Testis (tissue), 3 donors: Measurements from ENCODE around the gene RUNX1. TPM values are rescaled to one million over a fixed set of nuclear protein-coding genes. Genes with fewer than 3 reads are reported as not detected.

ENCODE experiments used
- DNase-seq: peaks from one replicate; pipeline ENCODE4 v3.0.0-alpha.2; 2019
- H3K27ac ChIP-seq, 2 donors: fragments of 200-600 bp; sonication (generic); one replicate each; pipeline ENCODE4 v1.5.1; 2019
- H3K27me3 ChIP-seq: fragments of 200-600 bp; sonication (generic); one replicate; pipeline ENCODE4 v1.5.1; 2019
- H3K36me3 ChIP-seq: fragments of 200-600 bp; sonication (generic); one replicate; pipeline ENCODE4 v1.5.1; 2017; ENCODE audit warnings: low read depth; ENCODE audit errors: missing control alignments
- H3K4me1 ChIP-seq: fragments of 200-600 bp; sonication (generic); one replicate; pipeline ENCODE4 v1.5.1; 2019
- H3K4me3 ChIP-seq, 2 donors: fragments of 200-600 bp; sonication (generic); one replicate each; pipeline ENCODE4 v1.5.1; 2017 to 2019
- H3K9me3 ChIP-seq: fragments of 200-600 bp; sonication (generic); one replicate; pipeline ENCODE4 v1.5.1; 2017
- CTCF ChIP-seq, 3 experiments: fragments of 450-650 bp in 2 of 3; fragments of 200-600 bp in 1 of 3; sonication (generic) in 1 of 3; IDR thresholded peaks; one replicate each; pipeline ENCODE4 v1.5.1; 2016 to 2019; ENCODE audit warnings: antibody characterized with exemption in 3 of 3, mild to moderate bottlenecking in 2 of 3, moderate library complexity in 1 of 3
- POLR2A ChIP-seq: fragments of 450-650 bp; IDR thresholded peaks from one replicate; pipeline ENCODE4 v1.6.1; 2017; ENCODE audit warnings: antibody characterized with exemption, mild to moderate bottlenecking, moderate library complexity
- WGBS, 2 donors: methylation state at CpG; one replicate each; pipeline ENCODE4 v1.1.5; 2018; 5-methylcytosine and 5-hydroxymethylcytosine counted together
- intact Hi-C: fragments of 100-400 bp; cut with DNase I; formaldehyde crosslinking; loops from one replicate; pipeline ENCODE4 v1.15.1; 2023; ENCODE audit warnings: low total_unique reads
- polyA plus RNA-seq: library from polyadenylated mRNA; stranded (reverse); fragments of 350-450 nt; fragmentation: Illumina TruSeq; extraction: RNeasy Lipid Tissue Mini Kit (QIAGEN cat#74804); gene quantifications from one replicate; pipeline ENCODE4 v1.2.3, GENCODE V29; 2014; ENCODE audit warnings: low read depth, low replicate concordance; ENCODE audit not compliant: insufficient read depth
- total RNA-seq, 2 donors: library from RNA; depleted of rRNA; stranded (reverse); fragments of >200 nt; gene quantifications; one replicate each; pipeline ENCODE4 v1.2.3, GENCODE V29; 2016

RUNX1 gene
- total and polyA plus RNA-seq, 3 donors from 2014 or later = 11.1 to 28.7 (median 24.3) TPM

GRCh38 chr21:35045542-35046262 lies 3.4 kb downstream of the RUNX1 start:
- Histone ChIP-seq H3K36me3 (no peaks in the 10 kb centered on the region), H3K4me3 (no peak overlapping the region), H3K4me1 (no peaks in the 10 kb centered on the region), H3K27ac (no peak overlapping the region), H3K27me3 (no peaks in the 10 kb centered on the region), H3K9me3 (no peaks in the 10 kb centered on the region)
- DNase-seq = no peak
- intact Hi-C loops = no loop called here
- 87 to 95% methylated on average over 17 of the region's 17 CpGs for WGBS, 2 donors
- TF ChIP-seq POLR2A (no peak), CTCF (IDR thresholded peaks at IDR 0.05) (no peak)

GRCh38 chr21:35044770-35045541 lies 4.1 kb downstream of the RUNX1 start:
- no peak for TF ChIP-seq CTCF (IDR thresholded peaks at IDR 0.05)
- TF ChIP-seq POLR2A = no peak
- intact Hi-C loops = no loop called here
- Histone ChIP-seq H3K36me3 (no peaks in the 10 kb centered on the region), H3K4me1 (no peaks in the 10 kb centered on the region), H3K27me3 (no peaks in the 10 kb centered on the region), H3K27ac (no peak overlapping the region), H3K4me3 (no peak overlapping the region), H3K9me3 (no peaks in the 10 kb centered on the region)
- no peak for DNase-seq
- 92 to 94% methylated on average over 8 of the region's 8 CpGs for WGBS, 2 donors

- 90 to 94% methylated on average over 3 of the region's 3 CpGs for WGBS, 2 donors
- Histone ChIP-seq H3K27ac (no peak overlapping the region), H3K4me1 (no peaks in the 10 kb centered on the region), H3K4me3 (no peak overlapping the region), H3K27me3 (no peaks in the 10 kb centered on the region), H3K36me3 (no peaks in the 10 kb centered on the region), H3K9me3 (no peaks in the 10 kb centered on the region)
- intact Hi-C loops = no loop called here
- no peak for TF ChIP-seq CTCF (IDR thresholded peaks at IDR 0.05)
- TF ChIP-seq POLR2A = no peak
- DNase-seq = no peak
These were observed 5.0 kb downstream of the RUNX1 start for GRCh38 chr21:35044128-35044527.

- H3K27ac ChIP-seq = no peak overlapping the region
- no peaks in the 10 kb centered on the region for H3K27me3 ChIP-seq
- no peaks in the 10 kb centered on the region for H3K4me1 ChIP-seq
- intact Hi-C loops = no loop called here
- DNase-seq = no peak
- H3K9me3 ChIP-seq = no peaks in the 10 kb centered on the region
- H3K36me3 ChIP-seq = no peaks in the 10 kb centered on the region
- H3K4me3 ChIP-seq = no peak overlapping the region
- no peak for TF ChIP-seq CTCF (IDR thresholded peaks at IDR 0.05)
- no peak for TF ChIP-seq POLR2A
These were observed 5.6 kb downstream of the RUNX1 start for GRCh38 chr21:35043549-35043948.
